Right ventricle myocardium superior (tissue), 1 donor: Measurements from ENCODE around the gene MS4A10. TPM values are rescaled to one million over a fixed set of nuclear protein-coding genes. Genes with fewer than 3 reads are reported as not detected.

ENCODE experiments used
- ATAC-seq: fragments of 200-7000 bp; cut with Tn5 transposase; one replicate; pipeline ENCODE4 v1.9.1; 2020; ENCODE audit warnings: mild to moderate bottlenecking; ENCODE audit not compliant: poor library complexity
- DNase-seq: peaks from one replicate; pipeline ENCODE4 v3.0.0-alpha.2; 2020
- intact Hi-C: fragments of 100-400 bp; cut with DNase I; formaldehyde crosslinking; loops from one replicate; pipeline ENCODE4 v1.11.2; 2022
- total RNA-seq: library from RNA; stranded (reverse); fragmentation: NEBNext Ultra II Directional; extraction: Animal tissue kit (Norgen Biotek cat#: 25700); gene quantifications from one replicate; pipeline ENCODE4 v1.2.1, GENCODE V29; 2021
- donor health status: DM: no; HTN: yes; CAD: no; lungs with severe emphysema.

MS4A10 gene
- total RNA-seq, 1 donor from 2014 or later: not detected

GRCh38 chr11:60841797-60842667 lies 56.9 kb downstream of the MS4A10 start, which contains the start of gene CCDC86:
TSS of gene CCDC86 (plus strand) at chr11:60842113. CDS start at chr11:60842125, 12 bp downstream.
- intact Hi-C loops: loop anchor here (5.0 kb wide), 1 partner anchor 35 kb away; no protein-coding TSS in a partner anchor
- ATAC-seq: peak; percentile 97
- peak; percentile 98 for DNase-seq

GRCh38 chr11:60842668-60843600 lies 57.8 kb downstream of the MS4A10 start:
- ATAC-seq (no peak), DNase-seq (no peak)
- intact Hi-C loops: loop anchor here (5.0 kb wide), 1 partner anchor 34 kb away; no protein-coding TSS in a partner anchor

GRCh38 chr11:60844045-60844869 lies 59.1 kb downstream of the MS4A10 start:
- intact Hi-C loops: loop anchor here (5.0 kb wide), 1 partner anchor 33 kb away; no protein-coding TSS in a partner anchor
- ATAC-seq (no peak), DNase-seq (no peak)

GRCh38 chr11:60844870-60845221 lies 59.7 kb downstream of the MS4A10 start:
- ATAC-seq: no peak
- intact Hi-C loops: loop anchor here (5.0 kb wide), 1 partner anchor 32 kb away; no protein-coding TSS in a partner anchor
- no peak for DNase-seq

GRCh38 chr11:60845338-60845737 lies 60.2 kb downstream of the MS4A10 start:
- DNase-seq (no peak), ATAC-seq (no peak)
- intact Hi-C loops: no loop called here

GRCh38 chr11:60847281-60847680 lies 62.1 kb downstream of the MS4A10 start:
- ATAC-seq (no peak), DNase-seq (no peak)
- intact Hi-C loops: no loop called here

- no peak for DNase-seq
- ATAC-seq: no peak
- intact Hi-C loops: no loop called here
Measured at GRCh38 chr11:60847896-60848295, 62.8 kb downstream of the MS4A10 start.

- no peak for ATAC-seq
- DNase-seq: no peak
- intact Hi-C loops: no loop called here
Measured at GRCh38 chr11:60848714-60849151, 63.6 kb downstream of the MS4A10 start.

GRCh38 chr11:60849641-60850520 lies 64.7 kb downstream of the MS4A10 start:
- DNase-seq (no peak), ATAC-seq (no peak)
- intact Hi-C loops: no loop called here

Other genes starting within 250 kb of the MS4A10 start
- not detected for gene MS4A8, start 85.7 kb upstream of the MS4A10 start, total RNA-seq
- gene MS4A18, start 60.6 kb upstream of the MS4A10 start, total RNA-seq: not detected
- gene MS4A15, start 28.5 kb upstream of the MS4A10 start, total RNA-seq: not detected
- gene CCDC86, start 56.8 kb downstream of the MS4A10 start, total RNA-seq: 8.4 TPM
- gene PTGDR2, start 70.6 kb downstream of the MS4A10 start, total RNA-seq: 3.0 TPM
- gene ZP1, start 82.2 kb downstream of the MS4A10 start, total RNA-seq: not detected
- 34.0 TPM for gene PRPF19, start 121.3 kb downstream of the MS4A10 start, total RNA-seq
- gene TMEM109, start 128.8 kb downstream of the MS4A10 start, total RNA-seq: 82.2 TPM
- 6.5 TPM for gene TMEM132A, start 139.1 kb downstream of the MS4A10 start, total RNA-seq
- gene SLC15A3, start 166.8 kb downstream of the MS4A10 start, total RNA-seq: 19.1 TPM
- gene CD6, start 186.3 kb downstream of the MS4A10 start, total RNA-seq: 0.08 TPM